ENCODE results near the gene S100A7A.

Gene S100A7A

DNA sequence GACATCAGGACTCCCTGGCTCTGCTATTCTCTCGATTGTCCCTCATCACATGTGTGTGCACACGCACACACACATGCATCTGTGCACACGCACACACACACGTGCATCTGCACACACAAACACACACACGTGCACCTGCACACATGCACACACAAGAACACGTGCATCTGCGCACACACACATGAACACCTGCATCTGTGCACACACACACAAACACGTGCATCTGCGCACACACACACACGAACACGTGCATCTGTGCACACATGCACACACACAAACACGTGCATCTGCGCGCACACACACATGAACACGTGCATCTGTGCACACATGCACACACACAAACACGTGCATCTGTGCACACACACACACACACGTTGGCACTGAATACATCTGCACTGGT, 14.7 kb downstream of the S100A7A start:
- DNase-seq (ENCODE audit: low read depth), result no peak
- TF ChIP-seq, protein P1, sequence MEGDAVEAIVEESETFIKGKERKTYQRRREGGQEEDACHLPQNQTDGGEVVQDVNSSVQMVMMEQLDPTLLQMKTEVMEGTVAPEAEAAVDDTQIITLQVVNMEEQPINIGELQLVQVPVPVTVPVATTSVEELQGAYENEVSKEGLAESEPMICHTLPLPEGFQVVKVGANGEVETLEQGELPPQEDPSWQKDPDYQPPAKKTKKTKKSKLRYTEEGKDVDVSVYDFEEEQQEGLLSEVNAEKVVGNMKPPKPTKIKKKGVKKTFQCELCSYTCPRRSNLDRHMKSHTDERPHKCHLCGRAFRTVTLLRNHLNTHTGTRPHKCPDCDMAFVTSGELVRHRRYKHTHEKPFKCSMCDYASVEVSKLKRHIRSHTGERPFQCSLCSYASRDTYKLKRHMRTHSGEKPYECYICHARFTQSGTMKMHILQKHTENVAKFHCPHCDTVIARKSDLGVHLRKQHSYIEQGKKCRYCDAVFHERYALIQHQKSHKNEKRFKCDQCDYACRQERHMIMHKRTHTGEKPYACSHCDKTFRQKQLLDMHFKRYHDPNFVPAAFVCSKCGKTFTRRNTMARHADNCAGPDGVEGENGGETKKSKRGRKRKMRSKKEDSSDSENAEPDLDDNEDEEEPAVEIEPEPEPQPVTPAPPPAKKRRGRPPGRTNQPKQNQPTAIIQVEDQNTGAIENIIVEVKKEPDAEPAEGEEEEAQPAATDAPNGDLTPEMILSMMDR (conservative IDR thresholded peaks at IDR 0.05; ENCODE audit: low read depth, low read length), result no peak
- no peak overlapping the region for H3K4me3 ChIP-seq (ENCODE audit: low read depth, low read length)

DNA sequence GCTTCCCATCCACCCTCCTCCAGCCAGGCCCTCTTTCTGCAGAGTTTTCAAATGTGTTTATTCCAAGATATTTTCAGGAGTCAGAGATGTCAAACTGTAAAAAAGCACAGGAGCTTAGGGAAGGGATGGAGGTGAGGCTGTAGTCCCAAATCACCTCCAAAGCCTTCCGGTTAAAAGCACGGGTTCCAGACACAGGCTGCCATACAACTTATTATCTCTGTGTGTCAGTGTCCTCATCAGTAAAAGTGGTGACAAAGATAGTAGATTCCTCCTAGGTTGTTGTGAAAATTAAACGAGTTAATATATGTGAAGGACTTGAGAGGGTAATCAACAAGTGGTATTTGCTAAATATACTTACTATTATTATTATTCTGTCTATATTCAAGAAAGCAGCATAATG, 15.1 kb downstream of the S100A7A start:
- TF ChIP-seq, protein P1 (conservative IDR thresholded peaks at IDR 0.05; ENCODE audit: low read depth, low read length), result no peak
- no peak for DNase-seq (ENCODE audit: low read depth)
- H3K4me3 ChIP-seq (ENCODE audit: low read depth, low read length), result no peak overlapping the region

DNA sequence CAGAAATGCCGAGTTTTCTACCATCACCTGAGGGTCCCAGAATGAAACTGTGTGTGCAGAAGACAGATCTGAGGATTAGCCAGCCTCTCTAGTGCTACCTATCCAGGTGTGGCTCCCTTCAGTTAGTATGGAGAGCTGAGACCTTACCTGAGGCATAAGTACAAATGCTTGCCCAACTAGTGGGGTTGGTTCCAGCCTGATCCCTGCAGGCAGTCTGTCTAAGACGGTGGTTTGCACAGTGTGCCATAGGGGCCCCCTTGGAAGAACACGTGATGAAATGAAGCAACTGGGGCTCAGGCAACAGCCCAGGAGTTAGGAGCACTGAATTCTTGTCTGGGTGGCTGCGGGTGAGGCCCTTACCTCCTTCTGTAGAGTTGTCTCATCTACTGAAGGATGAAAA, 15.6 kb downstream of the S100A7A start:
- no peak for DNase-seq (ENCODE audit: low read depth)
- TF ChIP-seq, protein P1 (conservative IDR thresholded peaks at IDR 0.05; ENCODE audit: low read depth, low read length), result no peak
- no peak overlapping the region for H3K4me3 ChIP-seq (ENCODE audit: low read depth, low read length)

DNA sequence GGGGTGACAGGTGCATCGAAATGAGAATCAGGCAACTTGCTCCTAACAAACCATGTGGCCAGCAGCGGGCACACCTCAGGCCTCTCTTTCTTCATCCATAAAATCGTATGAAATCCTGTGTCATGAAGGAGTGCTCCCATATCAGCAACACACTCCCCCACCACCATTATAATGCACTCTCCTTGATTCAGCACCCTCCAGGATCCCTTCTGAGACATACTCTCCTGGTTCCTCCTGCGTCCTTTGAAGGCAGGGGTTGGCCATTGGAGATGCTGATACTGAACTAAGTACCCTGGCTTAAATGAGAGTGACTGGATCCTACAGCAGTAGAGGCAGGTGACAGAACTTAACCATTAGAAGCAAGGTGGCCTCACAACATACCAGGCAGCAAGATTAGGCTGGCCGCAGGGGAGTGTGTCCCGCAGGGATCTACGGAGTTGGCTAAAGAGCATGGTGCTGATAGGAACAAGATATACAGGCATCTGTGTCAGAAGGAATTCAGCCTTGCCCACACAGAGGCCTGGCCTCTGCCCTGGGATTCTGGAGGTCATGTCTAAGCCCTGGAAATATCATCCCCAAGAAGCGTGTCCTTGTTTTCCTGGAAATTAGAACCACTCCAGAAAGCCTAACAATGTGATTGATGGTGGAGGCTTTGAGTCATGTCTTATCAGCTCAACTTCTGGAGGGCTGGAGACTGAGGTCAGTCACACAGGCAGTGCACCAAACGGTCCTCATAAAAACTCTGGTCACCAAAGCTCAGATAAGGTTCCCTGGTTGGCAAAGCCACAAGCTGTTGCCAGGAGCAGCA, 16.8 kb downstream of the S100A7A start:
- TF ChIP-seq, protein P1 (conservative IDR thresholded peaks at IDR 0.05; ENCODE audit: low read depth, low read length), result no peak
- no peak overlapping the region for H3K4me3 ChIP-seq (ENCODE audit: low read depth, low read length)
- no peak for DNase-seq (ENCODE audit: low read depth)

DNA sequence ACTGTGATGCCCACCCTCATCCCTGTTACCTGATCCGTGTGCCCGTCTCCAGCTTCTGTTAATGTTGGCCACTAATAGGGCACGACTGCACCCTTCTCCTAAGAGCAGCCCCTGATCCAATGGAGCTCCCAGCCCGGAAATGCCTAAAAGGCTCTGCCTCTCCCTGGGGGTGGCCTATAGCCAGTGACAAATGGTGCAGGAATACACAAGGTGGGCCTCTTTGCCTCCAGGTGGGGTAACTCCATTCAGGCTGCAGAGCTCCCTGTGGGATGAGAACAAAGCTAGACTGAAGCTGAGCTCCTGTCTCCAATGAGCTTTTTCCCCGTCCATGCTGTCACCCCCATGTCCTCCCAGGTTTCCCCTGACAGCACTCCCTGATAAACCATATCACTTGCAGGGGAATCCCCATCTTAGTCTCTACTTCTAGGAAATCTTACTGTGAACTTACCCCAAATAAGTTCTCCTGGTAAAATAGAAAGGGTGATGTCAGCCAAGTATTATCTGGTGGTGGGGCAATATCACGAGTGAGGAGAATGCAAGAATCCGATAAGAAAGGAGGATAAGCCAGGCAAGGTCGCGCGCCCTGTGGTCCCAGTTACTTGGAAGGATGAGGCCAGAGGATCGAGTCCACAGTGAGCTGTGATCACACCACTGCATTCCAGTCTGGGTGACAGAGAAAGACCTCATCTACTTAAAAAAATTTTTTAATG, 18.6 kb downstream of the S100A7A start:
- no peak overlapping the region for H3K4me3 ChIP-seq (ENCODE audit: low read depth, low read length)
- no peak for DNase-seq (ENCODE audit: low read depth)
- TF ChIP-seq, protein P1 (conservative IDR thresholded peaks at IDR 0.05; ENCODE audit: low read depth, low read length), result no peak

DNA sequence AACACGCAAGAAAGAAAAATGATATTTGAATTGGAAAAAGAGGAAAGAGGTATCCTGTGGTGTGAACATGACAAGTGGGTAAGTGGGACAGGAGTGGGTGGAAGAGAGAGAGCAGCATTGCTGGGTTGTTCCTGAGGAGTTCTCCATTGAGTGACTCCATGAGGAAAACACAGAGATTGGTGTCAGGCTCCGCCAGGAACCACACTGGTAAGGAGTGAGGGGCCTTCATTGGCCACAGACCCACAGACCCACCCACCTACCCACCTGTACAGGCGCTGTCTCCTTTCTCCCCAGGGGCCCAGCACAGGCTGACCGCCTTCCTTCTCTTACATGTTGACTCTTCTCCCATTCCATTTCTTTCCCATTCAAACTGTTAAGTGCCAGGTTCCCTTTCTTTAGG, 20.9 kb downstream of the S100A7A start:
- TF ChIP-seq, protein P1 (conservative IDR thresholded peaks at IDR 0.05; ENCODE audit: low read depth, low read length), result no peak
- no peak overlapping the region for H3K4me3 ChIP-seq (ENCODE audit: low read depth, low read length)
- no peak for DNase-seq (ENCODE audit: low read depth)

All from choroid plexus epithelial cell (primary cell).